ENCODE measurements around the gene SYNPR.

SYNPR gene

DNA sequence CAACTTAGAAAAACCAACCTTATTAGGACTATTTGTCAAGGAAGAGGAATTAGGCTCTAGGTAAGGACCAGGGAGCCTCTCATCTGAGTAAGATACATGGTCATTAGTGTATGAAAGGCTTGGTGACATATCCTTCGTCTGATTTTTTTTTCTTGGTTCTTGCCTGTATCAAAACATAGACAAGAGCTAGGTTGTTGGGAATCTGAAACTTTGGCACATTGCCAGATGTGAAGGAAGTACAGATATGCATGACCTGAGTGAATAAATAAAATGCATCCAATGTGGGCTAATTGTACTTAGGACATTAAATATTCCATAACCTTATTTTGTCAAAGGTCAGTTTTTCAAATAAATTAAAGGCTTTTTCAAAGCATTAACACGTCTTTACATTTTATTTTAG, 151.8 kb downstream of the SYNPR start:
- no peak for ATAC-seq
- TF ChIP-seq TCF4 (CRISPR knock-in tag; IDR thresholded peaks at IDR 0.05; ENCODE audit: borderline replicate concordance), result no peak
- no peak for TF ChIP-seq ESRRG (CRISPR knock-in tag; IDR thresholded peaks at IDR 0.05)
- no peak for TF ChIP-seq CSDC2 (CRISPR knock-in tag; IDR thresholded peaks at IDR 0.05)
- no peak for TF ChIP-seq ZNF8 (CRISPR knock-in tag; IDR thresholded peaks at IDR 0.05)
- TF ChIP-seq OSR1 (CRISPR knock-in tag; IDR thresholded peaks at IDR 0.05), result no peak
- TF ChIP-seq, protein P1, sequence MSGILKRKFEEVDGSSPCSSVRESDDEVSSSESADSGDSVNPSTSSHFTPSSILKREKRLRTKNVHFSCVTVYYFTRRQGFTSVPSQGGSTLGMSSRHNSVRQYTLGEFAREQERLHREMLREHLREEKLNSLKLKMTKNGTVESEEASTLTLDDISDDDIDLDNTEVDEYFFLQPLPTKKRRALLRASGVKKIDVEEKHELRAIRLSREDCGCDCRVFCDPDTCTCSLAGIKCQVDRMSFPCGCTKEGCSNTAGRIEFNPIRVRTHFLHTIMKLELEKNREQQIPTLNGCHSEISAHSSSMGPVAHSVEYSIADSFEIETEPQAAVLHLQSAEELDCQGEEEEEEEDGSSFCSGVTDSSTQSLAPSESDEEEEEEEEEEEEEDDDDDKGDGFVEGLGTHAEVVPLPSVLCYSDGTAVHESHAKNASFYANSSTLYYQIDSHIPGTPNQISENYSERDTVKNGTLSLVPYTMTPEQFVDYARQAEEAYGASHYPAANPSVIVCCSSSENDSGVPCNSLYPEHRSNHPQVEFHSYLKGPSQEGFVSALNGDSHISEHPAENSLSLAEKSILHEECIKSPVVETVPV (CRISPR knock-in tag; IDR thresholded peaks at IDR 0.05), result no peak
- no peak for TF ChIP-seq RARB (CRISPR knock-in tag; IDR thresholded peaks at IDR 0.05)
- TF ChIP-seq ISL1 (CRISPR knock-in tag; IDR thresholded peaks at IDR 0.05), result no peak
- TF ChIP-seq, protein P2, sequence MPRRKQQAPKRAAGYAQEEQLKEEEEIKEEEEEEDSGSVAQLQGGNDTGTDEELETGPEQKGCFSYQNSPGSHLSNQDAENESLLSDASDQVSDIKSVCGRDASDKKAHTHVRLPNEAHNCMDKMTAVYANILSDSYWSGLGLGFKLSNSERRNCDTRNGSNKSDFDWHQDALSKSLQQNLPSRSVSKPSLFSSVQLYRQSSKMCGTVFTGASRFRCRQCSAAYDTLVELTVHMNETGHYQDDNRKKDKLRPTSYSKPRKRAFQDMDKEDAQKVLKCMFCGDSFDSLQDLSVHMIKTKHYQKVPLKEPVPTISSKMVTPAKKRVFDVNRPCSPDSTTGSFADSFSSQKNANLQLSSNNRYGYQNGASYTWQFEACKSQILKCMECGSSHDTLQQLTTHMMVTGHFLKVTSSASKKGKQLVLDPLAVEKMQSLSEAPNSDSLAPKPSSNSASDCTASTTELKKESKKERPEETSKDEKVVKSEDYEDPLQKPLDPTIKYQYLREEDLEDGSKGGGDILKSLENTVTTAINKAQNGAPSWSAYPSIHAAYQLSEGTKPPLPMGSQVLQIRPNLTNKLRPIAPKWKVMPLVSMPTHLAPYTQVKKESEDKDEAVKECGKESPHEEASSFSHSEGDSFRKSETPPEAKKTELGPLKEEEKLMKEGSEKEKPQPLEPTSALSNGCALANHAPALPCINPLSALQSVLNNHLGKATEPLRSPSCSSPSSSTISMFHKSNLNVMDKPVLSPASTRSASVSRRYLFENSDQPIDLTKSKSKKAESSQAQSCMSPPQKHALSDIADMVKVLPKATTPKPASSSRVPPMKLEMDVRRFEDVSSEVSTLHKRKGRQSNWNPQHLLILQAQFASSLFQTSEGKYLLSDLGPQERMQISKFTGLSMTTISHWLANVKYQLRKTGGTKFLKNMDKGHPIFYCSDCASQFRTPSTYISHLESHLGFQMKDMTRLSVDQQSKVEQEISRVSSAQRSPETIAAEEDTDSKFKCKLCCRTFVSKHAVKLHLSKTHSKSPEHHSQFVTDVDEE (CRISPR knock-in tag; IDR thresholded peaks at IDR 0.05), result no peak
- TF ChIP-seq CREB5 (CRISPR knock-in tag; IDR thresholded peaks at IDR 0.05; ENCODE audit: low read depth), result no peak

- ATAC-seq, result no peak
- peak; percentile 90 for TF ChIP-seq ZFP3 (CRISPR knock-in tag; IDR thresholded peaks at IDR 0.05)
- TF ChIP-seq ESRRG (CRISPR knock-in tag; IDR thresholded peaks at IDR 0.05), result no peak
These were observed 152.8 kb downstream of the SYNPR start for GRCh38 chr3:63430875-63431274.

DNA sequence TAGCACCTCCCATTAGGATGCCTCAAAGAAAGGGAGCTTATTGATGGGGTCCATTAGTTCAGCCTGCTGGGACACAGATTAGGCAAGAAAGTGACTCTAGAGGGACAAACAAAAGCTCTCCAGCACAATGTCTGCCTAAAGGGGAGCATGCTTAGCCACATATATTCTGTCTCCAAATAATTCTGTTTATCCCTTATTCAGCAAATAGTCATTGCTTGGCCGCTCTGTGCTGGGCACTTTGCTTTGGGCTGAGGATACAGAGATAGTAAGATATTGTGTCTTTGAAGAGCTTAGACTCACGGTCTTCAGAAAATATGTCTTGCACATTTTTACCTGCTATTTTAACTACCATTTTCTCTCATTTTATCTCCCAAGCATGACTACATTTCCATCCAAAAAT, 159.8 kb downstream of the SYNPR start:
- no peak for ATAC-seq
- TF ChIP-seq, protein P1 (CRISPR knock-in tag; IDR thresholded peaks at IDR 0.05), result no peak
- TF ChIP-seq, protein P2 (CRISPR knock-in tag; IDR thresholded peaks at IDR 0.05), result no peak
- TF ChIP-seq GLIS3 (CRISPR knock-in tag; IDR thresholded peaks at IDR 0.05), result no peak
- no peak for TF ChIP-seq OSR1 (CRISPR knock-in tag; IDR thresholded peaks at IDR 0.05)
- no peak for TF ChIP-seq PPARA (CRISPR knock-in tag; IDR thresholded peaks at IDR 0.05; ENCODE audit: borderline replicate concordance)
- TF ChIP-seq, protein P3, sequence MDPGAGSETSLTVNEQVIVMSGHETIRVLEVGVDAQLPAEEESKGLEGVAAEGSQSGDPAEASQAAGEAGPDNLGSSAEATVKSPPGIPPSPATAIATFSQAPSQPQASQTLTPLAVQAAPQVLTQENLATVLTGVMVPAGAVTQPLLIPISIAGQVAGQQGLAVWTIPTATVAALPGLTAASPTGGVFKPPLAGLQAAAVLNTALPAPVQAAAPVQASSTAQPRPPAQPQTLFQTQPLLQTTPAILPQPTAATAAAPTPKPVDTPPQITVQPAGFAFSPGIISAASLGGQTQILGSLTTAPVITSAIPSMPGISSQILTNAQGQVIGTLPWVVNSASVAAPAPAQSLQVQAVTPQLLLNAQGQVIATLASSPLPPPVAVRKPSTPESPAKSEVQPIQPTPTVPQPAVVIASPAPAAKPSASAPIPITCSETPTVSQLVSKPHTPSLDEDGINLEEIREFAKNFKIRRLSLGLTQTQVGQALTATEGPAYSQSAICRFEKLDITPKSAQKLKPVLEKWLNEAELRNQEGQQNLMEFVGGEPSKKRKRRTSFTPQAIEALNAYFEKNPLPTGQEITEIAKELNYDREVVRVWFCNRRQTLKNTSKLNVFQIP (CRISPR knock-in tag; IDR thresholded peaks at IDR 0.05; ENCODE audit: borderline replicate concordance, low read depth), result no peak
- TF ChIP-seq RARB (CRISPR knock-in tag; IDR thresholded peaks at IDR 0.05), result no peak
- no peak for TF ChIP-seq ISL1 (CRISPR knock-in tag; IDR thresholded peaks at IDR 0.05)
- TF ChIP-seq ESRRG (CRISPR knock-in tag; IDR thresholded peaks at IDR 0.05), result no peak
- no peak for TF ChIP-seq ZNF8 (CRISPR knock-in tag; IDR thresholded peaks at IDR 0.05)
- TF ChIP-seq CREB5 (CRISPR knock-in tag; IDR thresholded peaks at IDR 0.05; ENCODE audit: low read depth), result no peak
- no peak for TF ChIP-seq CSDC2 (CRISPR knock-in tag; IDR thresholded peaks at IDR 0.05)
- TF ChIP-seq, protein P4, sequence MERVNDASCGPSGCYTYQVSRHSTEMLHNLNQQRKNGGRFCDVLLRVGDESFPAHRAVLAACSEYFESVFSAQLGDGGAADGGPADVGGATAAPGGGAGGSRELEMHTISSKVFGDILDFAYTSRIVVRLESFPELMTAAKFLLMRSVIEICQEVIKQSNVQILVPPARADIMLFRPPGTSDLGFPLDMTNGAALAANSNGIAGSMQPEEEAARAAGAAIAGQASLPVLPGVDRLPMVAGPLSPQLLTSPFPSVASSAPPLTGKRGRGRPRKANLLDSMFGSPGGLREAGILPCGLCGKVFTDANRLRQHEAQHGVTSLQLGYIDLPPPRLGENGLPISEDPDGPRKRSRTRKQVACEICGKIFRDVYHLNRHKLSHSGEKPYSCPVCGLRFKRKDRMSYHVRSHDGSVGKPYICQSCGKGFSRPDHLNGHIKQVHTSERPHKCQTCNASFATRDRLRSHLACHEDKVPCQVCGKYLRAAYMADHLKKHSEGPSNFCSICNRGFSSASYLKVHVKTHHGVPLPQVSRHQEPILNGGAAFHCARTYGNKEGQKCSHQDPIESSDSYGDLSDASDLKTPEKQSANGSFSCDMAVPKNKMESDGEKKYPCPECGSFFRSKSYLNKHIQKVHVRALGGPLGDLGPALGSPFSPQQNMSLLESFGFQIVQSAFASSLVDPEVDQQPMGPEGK (CRISPR knock-in tag; IDR thresholded peaks at IDR 0.05; ENCODE audit: borderline replicate concordance), result no peak
- TF ChIP-seq ZNF565 (CRISPR knock-in tag; conservative IDR thresholded peaks at IDR 0.05; ENCODE audit: low read depth), result no peak
- TF ChIP-seq ZFP3 (CRISPR knock-in tag; IDR thresholded peaks at IDR 0.05), result no peak
- no peak for TF ChIP-seq TOX (CRISPR knock-in tag; IDR thresholded peaks at IDR 0.05; ENCODE audit: borderline replicate concordance)

Data from SK-N-SH treated with all-trans-retinoic acid at 6 μM for 48 hours (cell line).